Right cardiac atrium (tissue), 5 donors: ENCODE data around the gene FNDC3A. TPM values are rescaled to one million over a fixed set of nuclear protein-coding genes. Genes with fewer than 3 reads are reported as not detected.
"Not testable (repeated sequence)": the region's sequence is repeated elsewhere in the genome, so short reads cannot be mapped to it uniquely, and the experiment has no call there.

Experiments
- ATAC-seq, 2 donors: fragments of 200-7000 bp; cut with Tn5 transposase; one replicate each; pipeline versions ENCODE4 v1.8.0 to v1.9.1; 2020; ENCODE audit warnings: moderate library complexity in 2 of 2, mild to moderate bottlenecking in 1 of 2
- DNase-seq, 3 donors: peaks; one replicate each; pipeline ENCODE4 v3.0.0-alpha.2; 2020
- H3K27ac ChIP-seq: one replicate; pipeline ENCODE4 v1.5.1; 2013; ENCODE audit warnings: mild to moderate bottlenecking, low read length, control low read depth, moderate library complexity
- H3K27me3 ChIP-seq: one replicate; pipeline ENCODE4 v1.6.1; 2013; ENCODE audit not compliant: control insufficient read depth, insufficient read depth
- H3K4me1 ChIP-seq: one replicate; pipeline ENCODE4 v1.6.1; 2013; ENCODE audit warnings: low read length; ENCODE audit not compliant: control insufficient read depth, insufficient read depth
- H3K4me3 ChIP-seq: one replicate; pipeline ENCODE4 v1.5.1; 2013; ENCODE audit warnings: low read length, control low read depth
- H3K9me3 ChIP-seq: one replicate; pipeline ENCODE4 v1.6.1; 2013; ENCODE audit warnings: low read length; ENCODE audit not compliant: control insufficient read depth
- WGBS: extraction: QIAGEN DNeasy Blood & Tissue Kit; methylation state at CpG from one replicate; pipeline ENCODE4 v1.1.7; 2013; 5-methylcytosine and 5-hydroxymethylcytosine counted together
- intact Hi-C, 4 donors: fragments of 100-400 bp; cut with DNase I; formaldehyde crosslinking; loops; one replicate each; pipeline versions ENCODE4 v1.11.0 to v1.14.0; 2022 to 2023
- polyA plus RNA-seq: library from polyadenylated mRNA; stranded (reverse); fragments of 200-250 nt; gene quantifications from one replicate; pipeline ENCODE4 v1.2.3, GENCODE V29; 2013
- total RNA-seq, 4 donors: library from RNA; stranded (reverse); fragmentation: NEBNext Ultra II Directional; extraction: Animal tissue kit (Norgen Biotek cat#: 25700); gene quantifications; one replicate each; pipeline ENCODE4 v1.2.1, GENCODE V29; 2021
- donor health status: healthy with polysubstance abuse.
- donor health status: DM: no; HTN: yes; CAD: no.
- donor health status: DM: no; HTN: no; CAD: no.
- donor health status: DM: no; HTN: yes; CAD: no; lungs with severe emphysema.
- donor health status: DM: yes; HTN: yes; CAD: no.

The FNDC3A gene
- total and polyA plus RNA-seq, 5 donors, result 9.6 to 35.7 (median 23.9) TPM

GRCh38 chr13:49046002-49046401 lies 70.3 kb downstream of the FNDC3A start:
- 86% methylated on average over 2 of the region's 2 CpGs for WGBS
- H3K27me3 ChIP-seq, result no peaks in the 10 kb centered on the region
- no peaks in the 10 kb centered on the region for H3K9me3 ChIP-seq
- no peak for DNase-seq
- H3K4me3 ChIP-seq, result no peak overlapping the region
- H3K27ac ChIP-seq, result no peak overlapping the region
- H3K4me1 ChIP-seq, result no peaks in the 10 kb centered on the region
- ATAC-seq, result no peak
- intact Hi-C loops, result no loop called here

GRCh38 chr13:49046519-49046918 lies 70.8 kb downstream of the FNDC3A start:
- Histone ChIP-seq H3K27me3 (no peaks in the 10 kb centered on the region), H3K27ac (no peak overlapping the region), H3K4me3 (no peak overlapping the region), H3K4me1 (no peaks in the 10 kb centered on the region), H3K9me3 (no peaks in the 10 kb centered on the region)
- DNase-seq (no peak), ATAC-seq (no peak)
- 95% methylated on average over 2 of the region's 2 CpGs for WGBS
- intact Hi-C loops, result no loop called here

GRCh38 chr13:49052813-49053212 lies 77.1 kb downstream of the FNDC3A start:
- H3K27me3 ChIP-seq, result no peaks in the 10 kb centered on the region
- H3K4me1 ChIP-seq, result no peaks in the 10 kb centered on the region
- H3K27ac ChIP-seq, result no peak overlapping the region
- H3K9me3 ChIP-seq, result no peaks in the 10 kb centered on the region
- WGBS, result 97% methylated on average over 6 of the region's 6 CpGs
- no peak overlapping the region for H3K4me3 ChIP-seq
- intact Hi-C loops, result no loop called here
- DNase-seq (no peak), ATAC-seq (no peak)

GRCh38 chr13:49053215-49053614 lies 77.5 kb downstream of the FNDC3A start:
- Histone ChIP-seq H3K9me3 (no peaks in the 10 kb centered on the region), H3K27me3 (no peaks in the 10 kb centered on the region), H3K4me1 (no peaks in the 10 kb centered on the region), H3K27ac (no peak overlapping the region), H3K4me3 (no peak overlapping the region)
- intact Hi-C loops, result no loop called here
- 91% methylated on average over 1 of the region's 1 CpG for WGBS
- ATAC-seq (no peak), DNase-seq (no peak)

GRCh38 chr13:49053906-49054305 lies 78.2 kb downstream of the FNDC3A start:
- ATAC-seq (no peak), DNase-seq (no peak)
- Histone ChIP-seq H3K9me3 (no peaks in the 10 kb centered on the region), H3K27me3 (no peaks in the 10 kb centered on the region), H3K4me3 (no peak overlapping the region), H3K27ac (no peak overlapping the region), H3K4me1 (no peaks in the 10 kb centered on the region)
- intact Hi-C loops, result no loop called here
- 100% methylated on average over 1 of the region's 1 CpG for WGBS

GRCh38 chr13:49055021-49055420 lies 79.3 kb downstream of the FNDC3A start:
- Histone ChIP-seq H3K4me3 (no peak overlapping the region), H3K9me3 (no peaks in the 10 kb centered on the region), H3K4me1 (no peaks in the 10 kb centered on the region), H3K27me3 (no peaks in the 10 kb centered on the region), H3K27ac (no peak overlapping the region)
- ATAC-seq, result no peak
- WGBS, result 99% methylated on average over 4 of the region's 4 CpGs
- DNase-seq, result no peak
- intact Hi-C loops, result no loop called here

- intact Hi-C loops, result no loop called here
- no peak for DNase-seq
- Histone ChIP-seq H3K27me3 (no peaks in the 10 kb centered on the region), H3K27ac (no peak overlapping the region), H3K9me3 (no peaks in the 10 kb centered on the region), H3K4me1 (no peaks in the 10 kb centered on the region), H3K4me3 (no peak overlapping the region)
- WGBS, result 72% methylated on average over 3 of the region's 3 CpGs
- ATAC-seq, result no peak
Observed at GRCh38 chr13:49057176-49057575, 81.5 kb downstream of the FNDC3A start.

- H3K27ac ChIP-seq, result no peak overlapping the region
- intact Hi-C loops, result no loop called here
- ATAC-seq (no peak), DNase-seq (no peak)
- no peaks in the 10 kb centered on the region for H3K27me3 ChIP-seq
- H3K4me3 ChIP-seq, result no peak overlapping the region
- H3K4me1 ChIP-seq, result no peaks in the 10 kb centered on the region
- H3K9me3 ChIP-seq, result no peaks in the 10 kb centered on the region
Observed at GRCh38 chr13:49058761-49059160, 83.0 kb downstream of the FNDC3A start.

GRCh38 chr13:49060678-49061387 lies 85.1 kb downstream of the FNDC3A start:
- no peak for DNase-seq
- H3K27me3 ChIP-seq, result no peaks in the 10 kb centered on the region
- no peaks in the 10 kb centered on the region for H3K9me3 ChIP-seq
- H3K27ac ChIP-seq, result no peak overlapping the region
- no peaks in the 10 kb centered on the region for H3K4me1 ChIP-seq
- no peak overlapping the region for H3K4me3 ChIP-seq
- intact Hi-C loops, result no loop called here
- no peak for ATAC-seq
- WGBS, result 100% methylated on average over 3 of the region's 3 CpGs

- ATAC-seq, result not testable (repeated sequence)
Observed at GRCh38 chr13:49061388-49061752, 85.7 kb downstream of the FNDC3A start.

GRCh38 chr13:49062297-49062896 lies 86.7 kb downstream of the FNDC3A start:
- DNase-seq, result no peak
- Histone ChIP-seq H3K9me3 (no peaks in the 10 kb centered on the region), H3K4me3 (no peak overlapping the region), H3K4me1 (no peaks in the 10 kb centered on the region), H3K27me3 (no peaks in the 10 kb centered on the region), H3K27ac (no peak overlapping the region)
- intact Hi-C loops, result no loop called here
- 59% methylated on average over 3 of the region's 3 CpGs for WGBS
- no peak for ATAC-seq

More at GRCh38 chr13:49061388-49061752, 85.7 kb downstream of the FNDC3A start:
- H3K4me1 ChIP-seq, H3K27me3 ChIP-seq, H3K27ac ChIP-seq, DNase-seq, intact Hi-C loops, H3K4me3 ChIP-seq, H3K9me3 ChIP-seq: not testable (repeated sequence)

GRCh38 chr13:49063011-49063410 lies 87.3 kb downstream of the FNDC3A start:
- ATAC-seq (no peak), DNase-seq (no peak)
- Histone ChIP-seq H3K27me3 (no peaks in the 10 kb centered on the region), H3K4me3 (no peak overlapping the region), H3K27ac (no peak overlapping the region), H3K9me3 (no peaks in the 10 kb centered on the region), H3K4me1 (no peaks in the 10 kb centered on the region)
- intact Hi-C loops, result no loop called here
